Activated CD4-positive, alpha-beta T cell treated with anti-CD3 and anti-CD28 coated beads, Interleukin-2, amount 10 ng/mL, durations not matched to agents 7 days and 5 days (primary cell): ENCODE data around the gene FAM78A. TPM values are rescaled to one million over a fixed set of nuclear protein-coding genes. Genes with fewer than 3 reads are reported as not detected.

Source experiments
- CTCF ChIA-PET: fragments of 350-600 bp; sonication (Branson Sonifier 250); formaldehyde crosslinking; loops from one replicate; lab custom pipeline; 2021; ENCODE audit warnings: antibody characterized with exemption; lab: Charles Lee
- POLR2A ChIA-PET: fragments of 350-600 bp; sonication (Branson Sonifier 250); formaldehyde crosslinking; loops from one replicate; lab custom pipeline; 2021; ENCODE audit warnings: antibody characterized with exemption; lab: Charles Lee
- DNase-seq: peaks from one replicate; pipeline ENCODE4 v3.0.0-alpha.2; 2020
- H3K27ac Mint-ChIP-seq: one replicate; pipeline ENCODE4 v1.8.0; 2021; ENCODE audit warnings: mild to moderate bottlenecking, moderate library complexity, mixed read lengths
- H3K27me3 Mint-ChIP-seq: one replicate; pipeline ENCODE4 v1.8.0; 2021; ENCODE audit warnings: mixed read lengths
- H3K36me3 Mint-ChIP-seq: one replicate; pipeline ENCODE4 v1.8.0; 2021; ENCODE audit warnings: low read depth, mixed read lengths
- H3K4me1 Mint-ChIP-seq: one replicate; pipeline ENCODE4 v1.8.0; 2021; ENCODE audit warnings: mixed read lengths
- H3K4me3 Mint-ChIP-seq: one replicate; pipeline ENCODE4 v1.8.0; 2021; ENCODE audit warnings: mild to moderate bottlenecking, moderate library complexity, mixed read lengths
- H3K9me3 Mint-ChIP-seq: one replicate; pipeline ENCODE4 v1.8.0; 2021; ENCODE audit warnings: mixed read lengths
- total RNA-seq, 2 experiments: library from RNA; stranded (reverse); gene quantifications; one replicate each; pipeline ENCODE4 v1.2.3, GENCODE V29; 2021

The FAM78A gene
- total RNA-seq, 2 experiments from 2014 or later, result 118 to 128 TPM

GRCh38 chr9:131284856-131285255, 8.5 kb upstream of the FAM78A start:
- H3K9me3 Mint-ChIP-seq, result no peaks in the 10 kb centered on the region
- ChIA-PET CTCF (interaction anchor here (1.3 kb wide), 1 partner anchor 51 kb away, joined by 3 read pairs; no protein-coding TSS in a partner anchor), POLR2A (no interaction called here)
- H3K4me1 Mint-ChIP-seq, result peaks cover 9% of the 10 kb centered on the region
- peaks cover 4% of the 10 kb centered on the region for H3K36me3 Mint-ChIP-seq
- H3K27me3 Mint-ChIP-seq, result peaks cover 23% of the 10 kb centered on the region
- H3K27ac Mint-ChIP-seq, result no peak overlapping the region
- no peak for DNase-seq
- H3K4me3 Mint-ChIP-seq, result no peak overlapping the region

- Mint-ChIP-seq H3K4me1 (peaks cover 27% of the 10 kb centered on the region), H3K27ac (no peak overlapping the region), H3K4me3 (no peak overlapping the region), H3K36me3 (peaks cover 4% of the 10 kb centered on the region), H3K9me3 (no peaks in the 10 kb centered on the region), H3K27me3 (peaks cover 23% of the 10 kb centered on the region)
- CTCF ChIA-PET, result no interaction called here
- DNase-seq, result no peak
- POLR2A ChIA-PET, result no interaction called here
Measured at GRCh38 chr9:131282688-131283422, 6.5 kb upstream of the FAM78A start.

GRCh38 chr9:131282175-131282574, 5.9 kb upstream of the FAM78A start:
- H3K4me3 Mint-ChIP-seq, result no peak overlapping the region
- no peaks in the 10 kb centered on the region for H3K9me3 Mint-ChIP-seq
- peaks cover 4% of the 10 kb centered on the region for H3K36me3 Mint-ChIP-seq
- no peak for DNase-seq
- CTCF ChIA-PET, result interaction anchor here (1.1 kb wide), 1 partner anchor 77 kb away, joined by 3 read pairs; no protein-coding TSS in a partner anchor
- H3K27ac Mint-ChIP-seq, result no peak overlapping the region
- peaks cover 27% of the 10 kb centered on the region for H3K4me1 Mint-ChIP-seq
- H3K27me3 Mint-ChIP-seq, result peaks cover 23% of the 10 kb centered on the region
- POLR2A ChIA-PET, result no interaction called here

GRCh38 chr9:131281119-131281965, 5.0 kb upstream of the FAM78A start:
- CTCF ChIA-PET, result interaction anchor here (1.1 kb wide), 1 partner anchor 76 kb away, joined by 3 read pairs; no protein-coding TSS in a partner anchor
- no peak for DNase-seq
- no peaks in the 10 kb centered on the region for H3K9me3 Mint-ChIP-seq
- peaks cover 23% of the 10 kb centered on the region for H3K27me3 Mint-ChIP-seq
- H3K4me3 Mint-ChIP-seq, result no peak overlapping the region
- H3K27ac Mint-ChIP-seq, result peak overlapping the region; percentile 15
- peaks cover 27% of the 10 kb centered on the region for H3K4me1 Mint-ChIP-seq
- H3K36me3 Mint-ChIP-seq, result peaks cover 4% of the 10 kb centered on the region
- POLR2A ChIA-PET, result no interaction called here

- ChIA-PET CTCF (interaction anchor here (1.0 to 2.8 kb wide), 2 partner anchors 8 to 16 kb away, joined by 4 to 11 read pairs; partner anchors contain the start of gene PLPP7), POLR2A (no interaction called here)
- DNase-seq, result no peak
- H3K27ac Mint-ChIP-seq, result no peak overlapping the region
- H3K4me3 Mint-ChIP-seq, result no peak overlapping the region
- peaks cover 23% of the 10 kb centered on the region for H3K27me3 Mint-ChIP-seq
- peaks cover 11% of the 10 kb centered on the region for H3K36me3 Mint-ChIP-seq
- H3K4me1 Mint-ChIP-seq, result peaks cover 27% of the 10 kb centered on the region
- no peaks in the 10 kb centered on the region for H3K9me3 Mint-ChIP-seq
Measured at GRCh38 chr9:131280660-131281059, 4.3 kb upstream of the FAM78A start.

GRCh38 chr9:131279863-131280570, 3.7 kb upstream of the FAM78A start:
- Mint-ChIP-seq H3K27ac (peak overlapping the region; percentile 97), H3K9me3 (no peaks in the 10 kb centered on the region), H3K27me3 (peaks cover 23% of the 10 kb centered on the region), H3K36me3 (peaks cover 18% of the 10 kb centered on the region), H3K4me1 (peaks cover 27% of the 10 kb centered on the region), H3K4me3 (no peak overlapping the region)
- POLR2A ChIA-PET, result no interaction called here
- CTCF ChIA-PET, result interaction anchor here (1.0 to 2.8 kb wide), 3 partner anchors 9 to 16 kb away, joined by 4 to 11 read pairs (median 5); partner anchors contain the start of gene PLPP7
- no peak for DNase-seq

GRCh38 chr9:131279196-131279862, 3.0 kb upstream of the FAM78A start:
- H3K4me1 Mint-ChIP-seq, result peaks cover 27% of the 10 kb centered on the region
- DNase-seq, result no peak
- H3K4me3 Mint-ChIP-seq, result peak overlapping the region; percentile 85
- H3K27ac Mint-ChIP-seq, result peak overlapping the region; percentile 97
- H3K36me3 Mint-ChIP-seq, result peaks cover 24% of the 10 kb centered on the region
- no peaks in the 10 kb centered on the region for H3K9me3 Mint-ChIP-seq
- CTCF ChIA-PET, result interaction anchor here (0.6 to 2.8 kb wide), 5 partner anchors 9 to 136 kb away, joined by 3 to 11 read pairs (median 4); partner anchors contain the start of gene PLPP7
- POLR2A ChIA-PET, result interaction anchor here (1.2 kb wide), 1 partner anchor 26 kb away, joined by 4 read pairs; no protein-coding TSS in a partner anchor
- peaks cover 23% of the 10 kb centered on the region for H3K27me3 Mint-ChIP-seq

- ChIA-PET CTCF (interaction anchor here (0.6 to 2.8 kb wide), 6 partner anchors 10 to 135 kb away, joined by 3 to 11 read pairs (median 3); partner anchors contain the start of gene PLPP7), POLR2A (interaction anchor here (1.2 kb wide), 1 partner anchor 26 kb away, joined by 4 read pairs; no protein-coding TSS in a partner anchor)
- H3K27ac Mint-ChIP-seq, result peak overlapping the region; percentile 97
Measured at GRCh38 chr9:131278702-131279111, 2.4 kb upstream of the FAM78A start.

GRCh38 chr9:131277910-131278701, 1.8 kb upstream of the FAM78A start:
- peak; percentile 84 for DNase-seq
- CTCF ChIA-PET, result interaction anchor here (0.6 to 2.8 kb wide), 6 partner anchors 10 to 135 kb away, joined by 3 to 11 read pairs (median 3); partner anchors contain the start of gene PLPP7
- peak overlapping the region; percentile 97 for H3K27ac Mint-ChIP-seq

More at GRCh38 chr9:131278702-131279111, 2.4 kb upstream of the FAM78A start:
- peaks cover 19% of the 10 kb centered on the region for H3K27me3 Mint-ChIP-seq
- H3K9me3 Mint-ChIP-seq, result no peaks in the 10 kb centered on the region
- peak; percentile 58 for DNase-seq
- H3K36me3 Mint-ChIP-seq, result peaks cover 31% of the 10 kb centered on the region
- peak overlapping the region; percentile 85 for H3K4me3 Mint-ChIP-seq
- peaks cover 27% of the 10 kb centered on the region for H3K4me1 Mint-ChIP-seq

GRCh38 chr9:131277287-131277909, 1.1 kb upstream of the FAM78A start:
- H3K27me3 Mint-ChIP-seq, result peaks cover 13% of the 10 kb centered on the region
- DNase-seq, result peak; percentile 15
- CTCF ChIA-PET, result interaction anchor here (0.9 to 9.8 kb wide), 3 partner anchors 10 to 67 kb away, joined by 3 to 74 read pairs (median 3); no protein-coding TSS in a partner anchor

More at GRCh38 chr9:131277910-131278701, 1.8 kb upstream of the FAM78A start:
- Mint-ChIP-seq H3K4me3 (peak overlapping the region; percentile 85), H3K36me3 (peaks cover 37% of the 10 kb centered on the region), H3K4me1 (peaks cover 25% of the 10 kb centered on the region), H3K27me3 (peaks cover 14% of the 10 kb centered on the region), H3K9me3 (no peaks in the 10 kb centered on the region)
- POLR2A ChIA-PET, result interaction anchor here (1.2 kb wide), 1 partner anchor 25 kb away, joined by 4 read pairs; no protein-coding TSS in a partner anchor

More at GRCh38 chr9:131277287-131277909, 1.1 kb upstream of the FAM78A start:
- POLR2A ChIA-PET, result no interaction called here
- Mint-ChIP-seq H3K27ac (no peak overlapping the region), H3K4me1 (peaks cover 29% of the 10 kb centered on the region), H3K9me3 (no peaks in the 10 kb centered on the region), H3K4me3 (peak overlapping the region; percentile 30), H3K36me3 (peaks cover 41% of the 10 kb centered on the region)
